ENCODE results near the gene INSRR.

DNA sequence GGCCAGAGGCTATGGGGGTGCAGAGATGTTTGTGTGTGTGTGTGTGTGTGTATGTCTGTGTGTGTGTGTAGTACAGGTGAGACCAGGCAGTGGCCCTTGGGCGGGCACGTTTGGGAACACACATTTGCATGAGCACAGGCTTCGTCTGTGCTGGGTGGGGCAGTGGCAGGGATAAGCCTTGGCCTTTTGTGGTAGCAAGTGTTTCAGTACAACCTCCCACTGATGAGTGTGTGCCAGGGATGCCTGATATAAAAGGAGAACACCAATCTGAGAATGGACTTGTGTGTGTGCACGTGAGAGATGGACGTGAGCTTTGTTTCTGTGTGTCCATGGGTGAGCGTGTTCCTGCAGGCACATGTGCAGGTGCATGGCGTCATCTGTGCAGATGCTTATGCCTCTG lies 4.7 kb upstream of the INSRR start:
- TF ChIP-seq, protein P1, sequence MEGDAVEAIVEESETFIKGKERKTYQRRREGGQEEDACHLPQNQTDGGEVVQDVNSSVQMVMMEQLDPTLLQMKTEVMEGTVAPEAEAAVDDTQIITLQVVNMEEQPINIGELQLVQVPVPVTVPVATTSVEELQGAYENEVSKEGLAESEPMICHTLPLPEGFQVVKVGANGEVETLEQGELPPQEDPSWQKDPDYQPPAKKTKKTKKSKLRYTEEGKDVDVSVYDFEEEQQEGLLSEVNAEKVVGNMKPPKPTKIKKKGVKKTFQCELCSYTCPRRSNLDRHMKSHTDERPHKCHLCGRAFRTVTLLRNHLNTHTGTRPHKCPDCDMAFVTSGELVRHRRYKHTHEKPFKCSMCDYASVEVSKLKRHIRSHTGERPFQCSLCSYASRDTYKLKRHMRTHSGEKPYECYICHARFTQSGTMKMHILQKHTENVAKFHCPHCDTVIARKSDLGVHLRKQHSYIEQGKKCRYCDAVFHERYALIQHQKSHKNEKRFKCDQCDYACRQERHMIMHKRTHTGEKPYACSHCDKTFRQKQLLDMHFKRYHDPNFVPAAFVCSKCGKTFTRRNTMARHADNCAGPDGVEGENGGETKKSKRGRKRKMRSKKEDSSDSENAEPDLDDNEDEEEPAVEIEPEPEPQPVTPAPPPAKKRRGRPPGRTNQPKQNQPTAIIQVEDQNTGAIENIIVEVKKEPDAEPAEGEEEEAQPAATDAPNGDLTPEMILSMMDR (conservative IDR thresholded peaks at IDR 0.05): no peak
- no peak for TF ChIP-seq EZH2 (IDR thresholded peaks at IDR 0.05; ENCODE audit: low read depth)

Data from PC-9 (cell line).